BE2C (cell line): ENCODE data around the gene TRO.

ENCODE experiments used
- DNase-seq: peaks from one replicate; pipeline ENCODE4 v3.0.0-alpha.2; 2020
- H3K27me3 ChIP-seq: fragments of 250-450 bp; sonication (Bioruptor Pico); 2 replicates; pipeline ENCODE4 v1.5.1; 2020; ENCODE audit warnings: mild to moderate bottlenecking
- H3K36me3 ChIP-seq: fragments of 250-450 bp; sonication (Bioruptor Pico); 2 replicates; pipeline ENCODE4 v1.5.1; 2020; ENCODE audit warnings: mild to moderate bottlenecking
- H3K4me1 ChIP-seq: fragments of 250-450 bp; sonication (Bioruptor Pico); 2 replicates; pipeline ENCODE4 v1.5.1; 2020
- H3K4me3 ChIP-seq: 2 replicates; pipeline ENCODE4 v1.5.1; 2011; ENCODE audit warnings: low read depth, low read length
- H3K9me3 ChIP-seq: fragments of 250-450 bp; sonication (Bioruptor Pico); 2 replicates; pipeline ENCODE4 v1.5.1; 2020
- TF ChIP-seq, protein P1 (sequence below): IDR thresholded peaks from 2 replicates; pipeline ENCODE4 v1.5.1; 2012; ENCODE audit warnings: mild to moderate bottlenecking, low read depth, low read length

TRO gene

GRCh38 chrX:54978448-54978847 is 57.8 kb downstream of the TRO start:
- H3K4me1 ChIP-seq = no peaks in the 10 kb centered on the region
- DNase-seq = no peak
- no peaks in the 10 kb centered on the region for H3K27me3 ChIP-seq
- no peaks in the 10 kb centered on the region for H3K36me3 ChIP-seq
- H3K4me3 ChIP-seq = no peak overlapping the region
- no peaks in the 10 kb centered on the region for H3K9me3 ChIP-seq
- TF ChIP-seq, protein P1, sequence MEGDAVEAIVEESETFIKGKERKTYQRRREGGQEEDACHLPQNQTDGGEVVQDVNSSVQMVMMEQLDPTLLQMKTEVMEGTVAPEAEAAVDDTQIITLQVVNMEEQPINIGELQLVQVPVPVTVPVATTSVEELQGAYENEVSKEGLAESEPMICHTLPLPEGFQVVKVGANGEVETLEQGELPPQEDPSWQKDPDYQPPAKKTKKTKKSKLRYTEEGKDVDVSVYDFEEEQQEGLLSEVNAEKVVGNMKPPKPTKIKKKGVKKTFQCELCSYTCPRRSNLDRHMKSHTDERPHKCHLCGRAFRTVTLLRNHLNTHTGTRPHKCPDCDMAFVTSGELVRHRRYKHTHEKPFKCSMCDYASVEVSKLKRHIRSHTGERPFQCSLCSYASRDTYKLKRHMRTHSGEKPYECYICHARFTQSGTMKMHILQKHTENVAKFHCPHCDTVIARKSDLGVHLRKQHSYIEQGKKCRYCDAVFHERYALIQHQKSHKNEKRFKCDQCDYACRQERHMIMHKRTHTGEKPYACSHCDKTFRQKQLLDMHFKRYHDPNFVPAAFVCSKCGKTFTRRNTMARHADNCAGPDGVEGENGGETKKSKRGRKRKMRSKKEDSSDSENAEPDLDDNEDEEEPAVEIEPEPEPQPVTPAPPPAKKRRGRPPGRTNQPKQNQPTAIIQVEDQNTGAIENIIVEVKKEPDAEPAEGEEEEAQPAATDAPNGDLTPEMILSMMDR = no peak

- Histone ChIP-seq H3K4me3 (no peak overlapping the region), H3K4me1 (no peaks in the 10 kb centered on the region), H3K36me3 (no peaks in the 10 kb centered on the region), H3K9me3 (no peaks in the 10 kb centered on the region), H3K27me3 (no peaks in the 10 kb centered on the region)
- no peak for DNase-seq
- TF ChIP-seq, protein P1 = no peak
These were observed 58.8 kb downstream of the TRO start for GRCh38 chrX:54979432-54979831.

DNA sequence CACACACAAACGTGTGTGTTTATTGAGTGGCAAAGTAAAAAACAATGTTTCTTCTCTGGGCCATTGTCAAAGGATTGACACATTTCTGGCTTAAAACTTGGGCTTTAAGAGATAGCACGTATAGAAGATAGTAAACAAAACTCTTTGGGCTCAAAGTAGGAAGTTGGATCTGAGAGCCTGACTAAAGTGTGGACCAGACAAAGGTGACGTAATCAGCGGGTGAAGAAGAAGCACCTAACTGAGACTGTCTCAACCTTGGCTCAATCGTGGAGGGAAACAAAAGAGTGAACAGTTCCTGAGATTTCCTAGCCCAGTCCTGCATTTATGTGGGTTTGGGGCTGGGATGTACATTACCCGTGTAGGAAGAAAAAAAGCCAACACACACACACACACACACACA is 59.7 kb downstream of the TRO start:
- Histone ChIP-seq H3K4me3 (no peak overlapping the region), H3K9me3 (no peaks in the 10 kb centered on the region), H3K36me3 (no peaks in the 10 kb centered on the region), H3K27me3 (no peaks in the 10 kb centered on the region), H3K4me1 (no peaks in the 10 kb centered on the region)
- no peak for DNase-seq
- TF ChIP-seq, protein P1 = no peak
